Measurements from ENCODE around the gene LTBP1.

- TF ChIP-seq, protein P1, sequence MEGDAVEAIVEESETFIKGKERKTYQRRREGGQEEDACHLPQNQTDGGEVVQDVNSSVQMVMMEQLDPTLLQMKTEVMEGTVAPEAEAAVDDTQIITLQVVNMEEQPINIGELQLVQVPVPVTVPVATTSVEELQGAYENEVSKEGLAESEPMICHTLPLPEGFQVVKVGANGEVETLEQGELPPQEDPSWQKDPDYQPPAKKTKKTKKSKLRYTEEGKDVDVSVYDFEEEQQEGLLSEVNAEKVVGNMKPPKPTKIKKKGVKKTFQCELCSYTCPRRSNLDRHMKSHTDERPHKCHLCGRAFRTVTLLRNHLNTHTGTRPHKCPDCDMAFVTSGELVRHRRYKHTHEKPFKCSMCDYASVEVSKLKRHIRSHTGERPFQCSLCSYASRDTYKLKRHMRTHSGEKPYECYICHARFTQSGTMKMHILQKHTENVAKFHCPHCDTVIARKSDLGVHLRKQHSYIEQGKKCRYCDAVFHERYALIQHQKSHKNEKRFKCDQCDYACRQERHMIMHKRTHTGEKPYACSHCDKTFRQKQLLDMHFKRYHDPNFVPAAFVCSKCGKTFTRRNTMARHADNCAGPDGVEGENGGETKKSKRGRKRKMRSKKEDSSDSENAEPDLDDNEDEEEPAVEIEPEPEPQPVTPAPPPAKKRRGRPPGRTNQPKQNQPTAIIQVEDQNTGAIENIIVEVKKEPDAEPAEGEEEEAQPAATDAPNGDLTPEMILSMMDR (conservative IDR thresholded peaks at IDR 0.05; ENCODE audit: low read depth, low read length) = no peak
- TF ChIP-seq EZH2 (IDR thresholded peaks at IDR 0.05; ENCODE audit: borderline replicate concordance, low read depth, low read length, poor library complexity, severe bottlenecking) = no peak
Measured at GRCh38 chr2:33208400-33208799, 261.6 kb downstream of the LTBP1 start.
